Hematopoietic multipotent progenitor cell treated with erythropoietin and hydrocortisone succinate and interleukin-3 and kit ligand, for 15 days (in vitro differentiated cells): ENCODE results near the gene ARVCF.

Source experiments
- DNase-seq: peaks from one replicate; pipeline ENCODE4 v3.0.0-alpha.2; 2015; ENCODE audit warnings: low spot score

Gene ARVCF

DNA sequence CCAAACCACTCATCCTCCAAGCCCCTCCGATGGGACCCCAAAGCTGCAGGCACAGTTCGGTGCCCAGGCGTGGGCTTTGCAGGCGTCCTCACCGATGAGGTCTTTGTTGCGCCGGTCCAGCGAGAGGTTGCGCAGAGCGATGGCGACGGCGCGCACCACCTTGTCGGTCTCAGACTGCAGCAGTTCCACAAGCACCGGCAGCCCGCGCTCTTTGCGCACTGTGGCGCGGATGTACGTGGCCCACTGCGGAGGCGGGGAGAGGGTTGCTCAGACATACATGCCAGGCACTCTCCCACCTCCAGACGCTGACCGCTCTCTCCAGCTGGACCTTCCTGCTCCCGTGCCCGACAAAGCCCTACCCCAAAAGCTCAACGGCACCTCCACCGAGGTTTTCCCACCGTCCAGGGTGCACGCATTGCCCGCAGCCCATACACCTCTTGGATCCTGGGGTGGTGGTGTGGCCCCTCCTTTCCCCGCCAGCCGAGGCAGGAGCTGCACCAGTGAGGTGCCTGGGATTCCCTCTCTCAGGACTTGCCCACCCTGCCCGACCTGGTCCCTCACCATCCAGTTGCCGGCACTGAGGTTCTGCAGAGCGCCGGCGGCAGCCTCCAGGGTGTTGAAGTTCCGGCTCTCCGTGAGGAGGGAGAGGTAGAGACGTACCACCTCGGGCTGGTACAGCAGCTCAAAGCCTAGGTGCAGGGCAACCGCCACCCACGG lies 42.9 kb downstream of the ARVCF start:
- no peak for DNase-seq

DNA sequence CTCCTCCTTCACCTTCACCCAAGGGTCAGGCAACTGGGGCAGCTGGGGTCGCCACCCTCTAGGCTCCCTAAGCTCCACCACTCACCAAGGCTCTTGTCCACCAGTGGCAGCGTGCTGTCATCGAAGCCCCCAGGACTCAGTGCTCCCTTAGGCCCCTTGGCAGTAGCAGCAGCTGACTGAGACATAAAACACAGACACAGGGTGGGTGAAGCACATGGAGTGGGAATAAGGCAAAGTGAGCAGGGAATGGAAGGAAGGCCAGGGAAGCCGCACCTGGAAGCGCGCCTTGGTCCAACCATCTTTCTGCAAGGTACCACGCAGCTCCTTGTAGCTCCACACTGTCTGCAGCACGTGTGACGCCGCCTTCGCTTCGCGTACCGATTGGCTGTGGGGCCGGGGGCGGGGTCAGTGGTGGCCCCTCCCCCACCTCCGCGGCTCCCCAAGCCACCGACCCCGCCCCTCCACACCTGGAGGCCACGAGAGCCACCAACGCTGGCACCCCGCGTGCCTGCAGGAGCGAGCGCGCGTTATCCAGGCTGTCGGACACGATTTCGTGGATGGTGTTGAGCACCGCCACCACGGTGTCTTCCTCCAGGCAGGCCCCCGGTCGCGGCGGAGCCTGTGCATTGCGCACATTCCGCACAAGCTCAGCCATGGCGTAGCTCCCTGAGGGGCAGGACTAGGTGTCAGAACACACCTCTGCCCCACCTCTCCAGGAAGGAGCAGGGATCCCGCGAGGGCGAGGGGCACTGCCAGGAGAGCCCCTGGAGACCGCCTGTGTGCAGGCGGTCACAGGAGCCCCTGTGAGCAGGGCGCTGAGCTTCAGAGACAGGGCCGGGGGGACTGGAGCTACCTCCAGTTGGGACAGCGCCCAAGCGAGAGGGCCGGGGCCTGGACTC lies 43.7 kb downstream of the ARVCF start:
- DNase-seq, result no peak

- no peak for DNase-seq
Measured at GRCh38 chr22:19972251-19972650, 44.4 kb downstream of the ARVCF start.

GRCh38 chr22:19971276-19972124 lies 45.1 kb downstream of the ARVCF start:
- no peak for DNase-seq

DNA sequence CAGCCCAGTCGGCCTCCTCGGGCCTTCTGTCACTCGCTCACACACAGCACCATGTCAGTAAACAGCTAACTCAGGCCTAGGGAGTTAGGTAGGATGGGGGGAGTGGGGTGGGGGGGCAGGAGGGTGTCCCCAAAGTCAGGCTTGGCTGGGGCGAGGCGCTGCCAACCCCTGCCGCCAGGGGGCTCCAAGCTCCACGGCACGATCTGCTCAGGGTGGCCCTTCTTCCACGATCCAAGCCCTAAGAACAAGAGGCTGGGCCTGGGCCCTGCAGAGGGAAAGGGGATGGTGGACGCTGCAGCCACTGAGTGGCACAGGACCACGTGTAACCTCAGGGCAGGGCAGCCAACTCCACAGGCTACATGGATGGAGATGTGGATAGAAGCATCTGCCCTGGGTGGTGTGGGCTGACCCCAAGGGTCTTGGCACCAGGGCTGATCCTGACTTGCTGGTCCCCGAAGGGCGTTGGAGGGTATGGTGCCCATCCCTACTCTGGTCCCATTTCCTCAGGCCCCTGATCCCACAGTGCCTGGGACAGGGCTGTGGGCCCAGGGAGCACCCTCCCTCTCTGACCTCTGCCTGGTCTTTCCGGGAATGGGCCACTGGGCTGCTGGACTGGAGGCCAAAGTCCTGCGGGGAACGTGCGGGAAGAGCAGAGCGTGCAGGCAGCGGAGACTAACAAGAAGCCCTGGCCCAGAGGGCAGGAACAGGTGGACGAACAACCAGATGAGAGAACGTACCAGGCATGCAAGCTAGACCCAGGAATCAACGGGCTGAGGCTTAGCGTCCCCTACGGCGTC lies 45.9 kb downstream of the ARVCF start:
- DNase-seq, result peak; percentile 78

- DNase-seq, result no peak
Measured at GRCh38 chr22:19970031-19970478, 46.6 kb downstream of the ARVCF start.

- no peak for DNase-seq
Measured at GRCh38 chr22:19969141-19969928, 47.3 kb downstream of the ARVCF start.

DNA sequence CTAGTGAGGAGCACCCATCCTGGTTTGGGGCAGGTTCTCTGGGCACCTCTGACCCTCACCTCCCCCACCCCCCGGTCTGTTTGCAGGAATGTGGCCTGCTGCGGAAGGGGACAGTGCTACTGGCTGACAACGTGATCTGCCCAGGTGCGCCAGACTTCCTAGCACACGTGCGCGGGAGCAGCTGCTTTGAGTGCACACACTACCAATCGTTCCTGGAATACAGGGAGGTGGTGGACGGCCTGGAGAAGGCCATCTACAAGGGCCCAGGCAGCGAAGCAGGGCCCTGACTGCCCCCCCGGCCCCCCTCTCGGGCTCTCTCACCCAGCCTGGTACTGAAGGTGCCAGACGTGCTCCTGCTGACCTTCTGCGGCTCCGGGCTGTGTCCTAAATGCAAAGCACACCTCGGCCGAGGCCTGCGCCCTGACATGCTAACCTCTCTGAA lies 48.2 kb downstream of the ARVCF start:
- no peak for DNase-seq

- no peak for DNase-seq
Measured at GRCh38 chr22:19967850-19968449, 48.7 kb downstream of the ARVCF start.

- DNase-seq, result no peak
Measured at GRCh38 chr22:19966908-19967750, 49.5 kb downstream of the ARVCF start.

DNA sequence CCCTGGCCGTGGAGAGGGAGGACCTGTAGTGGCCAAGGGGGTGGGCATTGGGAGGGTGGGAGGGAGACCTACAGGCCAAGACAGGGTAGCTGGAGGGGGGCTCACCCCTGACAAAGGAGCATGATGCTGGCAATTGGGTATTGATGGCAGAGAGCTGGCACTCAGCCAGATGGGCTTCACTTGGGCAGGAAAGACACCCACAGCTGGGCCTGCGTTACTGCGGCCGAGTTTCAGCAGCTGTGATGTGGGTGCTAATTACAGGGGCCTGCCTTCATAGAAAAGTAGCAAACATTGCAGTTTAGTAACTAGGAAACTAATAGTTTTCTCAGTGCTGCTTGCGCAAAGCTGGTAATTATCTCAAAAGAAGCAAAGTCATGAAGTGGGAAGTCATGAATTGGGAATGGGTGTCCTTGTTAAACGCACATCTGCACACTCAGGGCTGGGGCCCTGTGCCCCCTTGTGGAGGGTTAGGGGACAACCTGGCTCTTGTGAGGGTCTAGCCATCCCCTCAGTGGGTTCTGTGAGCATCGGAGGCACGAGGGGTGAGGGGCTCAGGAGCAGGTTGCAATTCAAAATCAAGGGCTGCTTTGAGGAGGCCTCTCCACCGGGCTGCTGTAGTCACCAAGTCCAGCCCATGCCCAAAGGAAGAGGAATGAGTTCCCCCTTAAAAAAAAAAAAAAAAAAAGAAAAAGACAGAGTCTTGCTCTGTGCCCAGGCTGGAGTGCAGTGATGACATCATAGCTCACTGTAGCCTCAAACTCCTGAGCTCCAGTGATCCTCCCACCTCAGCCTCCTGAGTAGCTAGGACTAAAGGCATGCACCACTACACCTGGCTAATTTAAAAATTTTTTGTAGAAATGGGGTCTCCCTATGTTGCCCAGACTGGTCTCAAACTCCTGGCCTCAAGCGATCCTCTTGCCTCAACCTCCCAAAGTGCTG lies 50.6 kb downstream of the ARVCF start:
- no peak for DNase-seq

DNA sequence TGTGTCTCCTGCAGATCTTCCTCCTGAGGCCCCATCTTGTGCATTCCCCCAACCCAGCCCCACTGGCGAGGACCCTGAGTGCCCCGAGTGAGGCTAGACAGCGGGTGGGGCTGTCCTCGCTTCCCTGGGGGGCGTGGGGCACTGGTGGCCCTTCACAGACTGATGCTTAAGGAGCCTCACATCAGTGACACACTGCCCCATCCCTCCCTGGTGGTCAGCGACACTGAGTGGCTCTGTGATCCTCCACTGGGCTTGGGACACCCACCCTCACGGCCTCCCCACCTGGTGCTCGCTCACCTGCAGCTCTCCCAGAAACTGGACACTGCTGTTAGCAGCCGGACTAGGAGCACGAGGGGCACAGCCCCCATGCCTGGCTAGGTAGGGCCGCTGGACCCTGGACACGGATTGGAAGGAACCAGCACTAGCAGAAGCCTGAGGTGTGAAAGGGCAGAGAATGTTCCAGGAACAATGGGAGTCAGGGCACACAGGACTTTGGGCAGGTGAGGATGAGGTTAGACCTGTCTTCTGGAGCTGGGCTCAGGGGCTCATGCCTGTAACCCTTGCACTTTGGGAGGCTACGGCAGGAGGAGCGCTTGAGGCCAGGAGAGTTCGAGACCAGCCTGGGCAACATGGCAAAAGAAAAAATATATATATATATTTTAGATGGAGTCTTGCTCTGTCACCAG lies 51.8 kb downstream of the ARVCF start:
- DNase-seq, result no peak

- DNase-seq, result no peak
Measured at GRCh38 chr22:19963863-19964642, 52.6 kb downstream of the ARVCF start.

DNA sequence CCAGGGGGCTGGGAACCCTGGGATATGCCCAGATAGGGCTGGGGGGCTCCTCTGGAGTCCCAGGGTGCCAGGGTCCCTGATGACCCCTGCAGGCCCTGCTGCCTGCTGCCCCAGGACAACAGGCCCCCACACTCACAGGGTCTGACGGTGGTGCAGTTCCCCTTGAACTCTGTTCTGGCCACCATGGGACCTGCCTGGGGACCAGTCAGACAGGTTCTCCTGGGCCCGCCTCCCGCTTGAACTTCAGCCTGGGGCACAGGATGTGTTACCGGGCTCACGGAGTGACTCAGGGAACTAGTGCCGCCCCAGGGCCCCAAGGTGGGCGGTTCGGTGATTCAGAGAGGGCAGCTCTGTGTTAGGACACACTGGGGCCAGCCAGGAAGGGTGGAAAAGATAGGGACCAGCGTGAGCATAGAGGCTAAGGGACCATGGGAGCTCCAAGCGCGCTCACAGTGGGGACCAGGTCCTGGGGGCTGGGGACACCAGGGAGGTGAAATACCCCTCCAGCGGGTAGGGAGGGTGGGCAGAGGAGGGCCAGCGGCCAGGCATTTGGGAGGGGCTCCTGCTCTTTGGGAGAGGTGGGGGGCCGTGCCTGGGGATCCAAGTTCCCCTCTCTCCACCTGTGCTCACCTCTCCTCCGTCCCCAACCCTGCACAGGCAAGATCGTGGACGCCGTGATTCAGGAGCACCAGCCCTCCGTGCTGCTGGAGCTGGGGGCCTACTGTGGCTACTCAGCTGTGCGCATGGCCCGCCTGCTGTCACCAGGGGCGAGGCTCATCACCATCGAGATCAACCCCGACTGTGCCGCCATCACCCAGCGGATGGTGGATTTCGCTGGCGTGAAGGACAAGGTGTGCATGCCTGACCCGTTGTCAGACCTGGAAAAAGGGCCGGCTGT lies 53.5 kb downstream of the ARVCF start:
- no peak for DNase-seq

- peak; percentile 83 for DNase-seq
Measured at GRCh38 chr22:19962246-19962908, 54.2 kb downstream of the ARVCF start.
